PC-3 (cell line): ENCODE results near the gene GOLGA1. TPM values are rescaled to one million over a fixed set of nuclear protein-coding genes. Genes with fewer than 3 reads are reported as not detected.

Experiments used
- ATAC-seq: fragments of 200-7000 bp; cut with Tn5 transposase; 2 replicates; pipeline ENCODE4 v1.9.1; 2020; ENCODE audit warnings: mild to moderate bottlenecking, moderate library complexity
- BruUV-seq: library from RNA; stranded (reverse); fragments of 400-500 nt; replicated peaks from 2 replicates; lab custom pipeline; 2021; lab: Mats Ljungman, UMichigan
- CTCF ChIA-PET: fragments of 300-600 bp; sonication (Branson Sonifier 250); formaldehyde crosslinking; loops from one replicate; lab custom pipeline; 2022; ENCODE audit warnings: antibody characterized with exemption; lab: Charles Lee
- POLR2A ChIA-PET: fragments of 300-600 bp; sonication (Branson Sonifier 250); formaldehyde crosslinking; loops from one replicate; lab custom pipeline; 2022; ENCODE audit warnings: antibody characterized with exemption; ENCODE audit not compliant: unreplicated experiment; lab: Charles Lee
- DNase-seq: peaks from one replicate; pipeline ENCODE4 v3.0.0-alpha.2; 2015
- H2AFZ ChIP-seq: fragments of 300-600 bp; sonication (generic); 2 replicates; pipeline ENCODE4 v1.6.0; 2016; ENCODE audit warnings: antibody characterized with exemption, low read length
- H3F3A ChIP-seq: fragments of 300-600 bp; sonication (generic); one replicate; pipeline ENCODE4 v1.6.0; 2017; ENCODE audit warnings: antibody characterized with exemption, low read length, control low read depth, mild to moderate bottlenecking; ENCODE audit not compliant: unreplicated experiment
- H3K27ac ChIP-seq: fragments of 300-600 bp; sonication (generic); 2 replicates; pipeline ENCODE4 v1.5.1; 2016; ENCODE audit warnings: mild to moderate bottlenecking, low read length
- H3K27me3 ChIP-seq: fragments of 300-600 bp; sonication (generic); 2 replicates; pipeline ENCODE4 v1.6.1; 2016; ENCODE audit warnings: low read length, mixed read lengths
- H3K36me3 ChIP-seq: fragments of 300-600 bp; sonication (generic); 2 replicates; pipeline ENCODE4 v1.6.1; 2016; ENCODE audit warnings: low read depth, mixed run types, low read length, mixed read lengths
- H3K4me1 ChIP-seq: fragments of 300-600 bp; sonication (generic); 2 replicates; pipeline ENCODE4 v1.5.1; 2016; ENCODE audit warnings: low read length; ENCODE audit not compliant: insufficient read depth
- H3K4me2 ChIP-seq: fragments of 300-600 bp; sonication (generic); 2 replicates; pipeline ENCODE4 v1.6.0; 2016; ENCODE audit warnings: low read length
- H3K4me3 ChIP-seq: fragments of 300-600 bp; sonication (generic); 2 replicates; pipeline ENCODE4 v1.5.1; 2016; ENCODE audit warnings: mild to moderate bottlenecking, low read length, mixed read lengths
- H3K79me2 ChIP-seq: fragments of 300-600 bp; sonication (generic); 2 replicates; pipeline ENCODE4 v1.6.1; 2017; ENCODE audit warnings: low read length, mixed read lengths
- H3K9ac ChIP-seq: fragments of 300-600 bp; sonication (generic); 2 replicates; pipeline ENCODE4 v1.6.0; 2016; ENCODE audit warnings: mild to moderate bottlenecking, low read length
- H3K9me2 ChIP-seq: fragments of 300-600 bp; sonication (generic); replicated peaks from 2 replicates; pipeline ENCODE4 v1.6.1; 2016; ENCODE audit warnings: mixed run types, low read length, mixed read lengths
- H3K9me3 ChIP-seq: fragments of 300-600 bp; sonication (generic); 2 replicates; pipeline ENCODE4 v1.6.1; 2016; ENCODE audit warnings: low read length, mixed read lengths
- H4K20me1 ChIP-seq: fragments of 300-600 bp; sonication (generic); 2 replicates; pipeline ENCODE4 v1.6.1; 2016; ENCODE audit warnings: low read length, mixed read lengths
- CTCF ChIP-seq: fragments of 300-600 bp; sonication (generic); conservative IDR thresholded peaks from 2 replicates; pipeline ENCODE4 v1.5.1; 2017; ENCODE audit warnings: antibody characterized with exemption, low read depth, mild to moderate bottlenecking, low read length
- EZH2 ChIP-seq: fragments of 300-600 bp; sonication (generic); IDR thresholded peaks from one replicate; pipeline ENCODE4 v1.6.1; 2017; ENCODE audit warnings: antibody characterized with exemption, mild to moderate bottlenecking, low read length; ENCODE audit not compliant: unreplicated experiment
- EZH2phosphoT487 ChIP-seq: fragments of 300-600 bp; sonication (generic); IDR thresholded peaks from 2 replicates; pipeline ENCODE4 v1.6.1; 2018; ENCODE audit warnings: mild to moderate bottlenecking, antibody characterized with exemption, low read length, borderline replicate concordance
- intact Hi-C: fragments of 100-400 bp; cut with micrococcal nuclease; formaldehyde crosslinking; loops from 2 replicates; pipeline ENCODE4 v1.9.0; 2023
- total RNA-seq: library from RNA; depleted of rRNA; stranded (reverse); fragments of >200 nt; gene quantifications from 2 replicates; pipeline ENCODE4 v1.2.3, GENCODE V29; 2014

Gene GOLGA1
- total RNA-seq, 1 experiment from 2014 or later, result 8.6 TPM

- Histone ChIP-seq H3K9ac (no peak overlapping the region), H3K36me3 (no peaks in the 10 kb centered on the region), H3K4me3 (no peak overlapping the region), H3K27me3 (no peaks in the 10 kb centered on the region), H3K4me2 (no peak overlapping the region), H2AFZ (no peak overlapping the region), H3F3A (no peaks in the 10 kb centered on the region), H3K4me1 (no peaks in the 10 kb centered on the region), H3K79me2 (no peaks in the 10 kb centered on the region), H3K9me2 (no peaks in the 10 kb centered on the region), H4K20me1 (no peaks in the 10 kb centered on the region), H3K9me3 (no peaks in the 10 kb centered on the region), H3K27ac (no peak overlapping the region)
- DNase-seq, result no peak
- no peak for TF ChIP-seq EZH2phosphoT487
- no peak for TF ChIP-seq CTCF
- no peak for TF ChIP-seq EZH2
- no peak for ATAC-seq
- no TSS peak for BruUV-seq
- ChIA-PET POLR2A (no interaction called here), CTCF (no interaction called here)
- intact Hi-C loops, result no loop called here
These were observed 54.4 kb downstream of the GOLGA1 start for GRCh38 chr9:124886461-124886860.

- Histone ChIP-seq H3F3A (no peaks in the 10 kb centered on the region), H2AFZ (no peak overlapping the region), H4K20me1 (no peaks in the 10 kb centered on the region), H3K4me2 (no peak overlapping the region), H3K79me2 (no peaks in the 10 kb centered on the region), H3K9me2 (no peaks in the 10 kb centered on the region), H3K9me3 (no peaks in the 10 kb centered on the region), H3K4me1 (no peaks in the 10 kb centered on the region), H3K36me3 (no peaks in the 10 kb centered on the region), H3K27ac (no peak overlapping the region), H3K9ac (no peak overlapping the region), H3K27me3 (no peaks in the 10 kb centered on the region), H3K4me3 (no peak overlapping the region)
- POLR2A ChIA-PET, result no interaction called here
- DNase-seq (no peak), ATAC-seq (no peak)
- no TSS peak for BruUV-seq
- TF ChIP-seq EZH2phosphoT487 (no peak), CTCF (no peak)
- intact Hi-C loops, result no loop called here
- CTCF ChIA-PET, result no interaction called here
These were observed 55.3 kb downstream of the GOLGA1 start for GRCh38 chr9:124885551-124885950.

- H3K4me1 ChIP-seq, result no peaks in the 10 kb centered on the region
- POLR2A ChIA-PET, result no interaction called here
- no peaks in the 10 kb centered on the region for H3K27me3 ChIP-seq
- H3K27ac ChIP-seq, result no peak overlapping the region
- no peaks in the 10 kb centered on the region for H3K9me2 ChIP-seq
- H3K36me3 ChIP-seq, result no peaks in the 10 kb centered on the region; the same call in 1 of the 2 replicates
- no peaks in the 10 kb centered on the region for H3F3A ChIP-seq
- TF ChIP-seq EZH2phosphoT487 (no peak), EZH2 (no peak), CTCF (no peak)
- no peak overlapping the region for H3K4me2 ChIP-seq
- H4K20me1 ChIP-seq, result no peaks in the 10 kb centered on the region
- no peak overlapping the region for H3K9ac ChIP-seq
- CTCF ChIA-PET, result no interaction called here
- intact Hi-C loops, result no loop called here
- DNase-seq (no peak), ATAC-seq (no peak)
- no peak overlapping the region for H3K4me3 ChIP-seq
- no TSS peak for BruUV-seq
- H2AFZ ChIP-seq, result no peak overlapping the region
- no peaks in the 10 kb centered on the region for H3K79me2 ChIP-seq
- no peaks in the 10 kb centered on the region for H3K9me3 ChIP-seq
These were observed 56.5 kb downstream of the GOLGA1 start for GRCh38 chr9:124884376-124884775.
